Measurements from ENCODE around the gene SOCS1.

The SOCS1 gene

DNA sequence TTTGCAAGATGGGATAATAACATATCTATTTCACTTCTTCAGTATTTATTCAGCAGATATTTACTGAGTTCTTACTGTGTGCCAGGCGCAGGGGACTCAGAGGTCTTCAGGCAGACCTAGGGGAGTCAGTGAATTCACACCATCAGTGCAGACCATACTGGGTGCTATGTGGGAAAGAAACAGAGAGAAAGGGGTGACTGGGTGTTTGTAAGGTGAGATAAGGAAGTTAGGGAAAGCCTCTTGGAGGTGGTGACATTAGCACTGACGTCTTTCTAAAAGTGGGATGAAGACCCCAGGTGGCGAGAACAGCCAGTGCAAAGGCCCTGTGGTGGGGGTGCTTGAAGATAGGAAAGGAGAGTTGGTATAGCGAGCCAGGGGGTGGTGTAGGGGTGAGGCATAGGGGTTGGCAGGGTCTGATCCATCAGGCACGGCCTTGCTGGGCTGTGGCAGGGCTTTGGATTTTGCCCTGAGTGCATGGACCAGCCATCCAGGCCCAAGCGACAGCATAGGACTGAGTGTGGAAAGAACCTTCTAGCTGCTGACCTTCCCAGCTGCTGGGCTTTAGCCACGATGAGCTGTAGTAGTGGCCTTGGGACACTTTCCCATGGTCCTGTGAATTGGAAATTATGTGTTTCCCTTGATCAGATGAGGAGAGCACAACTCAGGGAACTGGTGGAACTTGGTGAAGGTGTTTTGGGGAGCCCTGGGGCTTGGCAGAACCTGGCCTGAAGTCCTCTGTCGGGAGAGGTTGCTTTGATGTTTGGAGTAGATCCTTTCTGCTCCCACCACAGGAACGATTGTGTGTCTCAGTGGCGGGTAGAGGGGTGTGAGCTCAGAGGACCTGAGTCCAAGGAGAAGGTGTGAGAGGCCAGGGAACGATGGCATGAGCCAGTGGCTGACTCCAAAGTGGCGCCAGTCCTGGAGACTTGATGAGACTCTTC lies 3.9 kb upstream of the SOCS1 start:
- DNase-seq, result no peak

DNA sequence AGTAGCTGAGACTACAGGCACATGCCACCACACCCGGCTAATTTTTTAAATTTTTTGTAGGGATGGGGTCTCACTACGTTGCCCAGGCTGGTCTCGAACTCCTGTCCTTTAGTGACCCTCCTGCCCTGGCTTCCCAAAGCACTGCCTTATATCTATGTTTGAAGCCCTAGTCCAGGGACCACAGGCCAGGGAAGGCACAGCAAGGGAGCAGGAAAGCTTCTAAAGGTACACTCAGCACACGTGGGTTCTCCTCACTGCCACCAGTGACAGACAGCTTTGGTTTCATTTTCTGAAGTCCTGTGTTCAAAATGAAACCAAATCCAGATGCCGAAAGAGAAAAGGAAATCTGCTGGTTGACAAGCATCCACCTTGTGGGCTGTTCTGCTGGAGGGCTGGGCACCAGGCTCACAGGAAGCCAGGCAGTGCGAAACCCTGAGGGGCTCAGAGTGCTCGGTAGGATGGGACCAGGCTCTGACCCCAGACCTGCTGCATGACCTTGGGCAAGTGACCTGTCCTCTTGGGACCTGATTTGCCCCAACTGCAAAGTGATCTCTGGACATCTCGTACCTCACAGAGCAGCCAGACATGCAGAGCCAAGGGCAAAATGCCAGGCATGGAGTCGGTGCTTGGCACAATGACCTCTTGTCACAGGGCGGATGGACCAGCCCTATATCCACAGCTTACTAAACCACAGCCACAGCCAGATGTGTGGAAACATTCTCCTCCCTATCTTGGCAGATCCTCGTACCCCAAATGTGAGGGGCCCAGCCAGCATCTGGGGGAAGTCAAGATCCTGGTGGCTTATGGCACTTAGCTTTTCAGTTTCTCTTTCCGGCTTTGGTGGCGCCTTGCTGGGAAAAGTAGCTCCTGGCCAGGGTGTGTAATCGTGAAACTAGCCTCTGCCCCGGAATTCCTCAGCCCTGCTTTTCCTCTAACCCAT lies 2.8 kb upstream of the SOCS1 start:
- DNase-seq, result no peak

DNA sequence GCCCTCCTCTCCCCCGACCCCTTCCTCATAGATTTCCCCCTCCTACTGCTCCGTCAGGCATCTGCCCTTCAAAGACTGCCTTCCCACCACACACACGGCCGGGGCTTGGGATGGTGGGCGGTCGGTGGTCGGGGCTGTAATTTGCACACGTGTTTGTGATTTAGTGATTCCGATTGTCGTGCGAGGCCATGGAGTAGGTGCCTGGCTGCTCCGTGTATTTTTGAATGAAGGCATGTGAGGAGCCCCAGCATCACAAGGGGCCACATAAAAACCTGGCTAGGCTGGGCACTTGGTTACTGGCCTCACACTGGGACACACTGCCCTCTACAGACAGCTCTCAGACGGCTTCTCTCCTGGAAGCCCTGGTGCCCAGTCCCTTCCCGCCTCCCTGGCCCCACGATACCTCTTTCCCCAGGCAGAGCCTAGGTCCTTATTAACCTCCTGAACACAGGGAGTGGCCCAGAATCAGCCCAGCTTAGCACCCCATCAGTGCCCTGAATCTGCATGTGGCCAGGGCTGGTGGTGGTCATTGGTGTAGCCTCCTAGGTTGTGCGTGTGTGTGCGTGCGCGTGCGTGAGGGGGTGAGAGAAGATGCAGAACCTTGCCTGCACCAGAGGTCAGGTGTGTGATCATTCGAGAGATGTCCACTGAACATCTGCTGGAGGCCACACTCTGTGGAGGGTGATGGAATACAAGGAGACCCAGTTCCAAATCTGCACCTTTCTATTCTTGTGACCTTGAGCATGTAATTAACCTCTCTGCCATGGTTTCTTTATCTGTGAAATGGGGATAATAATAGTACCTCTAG lies 1.3 kb upstream of the SOCS1 start:
- DNase-seq, result peak; percentile 70

DNA sequence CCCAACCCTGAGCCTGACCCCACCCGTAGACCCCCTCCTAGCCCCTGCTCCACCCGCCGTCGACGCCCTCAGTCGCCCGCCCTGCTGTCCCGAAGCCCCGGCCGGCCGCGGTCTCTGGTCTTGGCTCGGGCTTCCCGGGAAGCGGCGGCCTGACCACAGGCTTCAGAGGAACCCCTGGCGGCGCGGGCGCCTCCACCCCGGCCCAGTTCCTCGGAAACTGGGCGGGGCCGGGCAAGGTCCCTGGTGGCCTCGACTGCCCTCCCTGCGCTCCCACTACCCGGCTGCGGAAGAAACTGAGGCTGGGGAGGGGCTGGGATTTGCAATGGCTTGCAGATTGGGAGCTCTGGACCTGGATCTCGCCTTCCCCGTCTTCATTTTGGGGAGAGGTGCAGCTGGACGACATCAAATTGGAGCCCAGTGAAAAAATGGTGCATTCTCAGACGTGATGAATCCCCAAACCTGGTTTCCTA lies 692 bp upstream of the SOCS1 start:
- no peak for DNase-seq

DNA sequence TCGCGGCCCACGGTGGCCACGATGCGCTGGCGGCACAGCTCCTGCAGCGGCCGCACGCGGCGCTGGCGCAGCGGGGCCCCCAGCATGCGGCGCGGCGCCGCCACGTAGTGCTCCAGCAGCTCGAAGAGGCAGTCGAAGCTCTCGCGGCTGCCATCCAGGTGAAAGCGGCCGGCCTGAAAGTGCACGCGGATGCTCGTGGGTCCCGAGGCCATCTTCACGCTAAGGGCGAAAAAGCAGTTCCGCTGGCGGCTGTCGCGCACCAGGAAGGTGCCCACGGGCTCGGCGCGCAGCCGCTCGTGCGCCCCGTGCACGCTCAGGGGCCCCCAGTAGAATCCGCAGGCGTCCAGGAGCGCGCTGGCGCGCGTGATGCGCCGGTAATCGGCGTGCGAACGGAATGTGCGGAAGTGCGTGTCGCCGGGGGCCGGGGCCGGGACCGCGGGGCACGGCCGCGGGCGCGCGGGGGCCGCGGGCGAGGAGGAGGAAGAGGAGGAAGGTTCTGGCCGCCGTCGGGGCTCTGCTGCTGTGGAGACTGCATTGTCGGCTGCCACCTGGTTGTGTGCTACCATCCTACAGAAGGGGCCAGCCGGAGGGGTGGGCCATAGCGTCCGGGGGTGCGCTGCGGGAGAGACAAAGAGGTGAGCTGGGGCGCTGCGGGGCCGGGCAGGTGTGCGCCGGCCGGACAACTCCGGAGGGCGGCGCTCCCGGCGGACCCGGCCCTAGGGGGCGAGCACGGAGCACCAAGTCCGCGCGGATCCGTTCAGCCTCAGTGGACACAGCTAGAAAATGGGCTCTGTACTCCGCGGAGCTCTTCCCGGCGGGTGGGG lies 879 bp downstream of the SOCS1 start:
- peak; percentile 5 for DNase-seq

DNA sequence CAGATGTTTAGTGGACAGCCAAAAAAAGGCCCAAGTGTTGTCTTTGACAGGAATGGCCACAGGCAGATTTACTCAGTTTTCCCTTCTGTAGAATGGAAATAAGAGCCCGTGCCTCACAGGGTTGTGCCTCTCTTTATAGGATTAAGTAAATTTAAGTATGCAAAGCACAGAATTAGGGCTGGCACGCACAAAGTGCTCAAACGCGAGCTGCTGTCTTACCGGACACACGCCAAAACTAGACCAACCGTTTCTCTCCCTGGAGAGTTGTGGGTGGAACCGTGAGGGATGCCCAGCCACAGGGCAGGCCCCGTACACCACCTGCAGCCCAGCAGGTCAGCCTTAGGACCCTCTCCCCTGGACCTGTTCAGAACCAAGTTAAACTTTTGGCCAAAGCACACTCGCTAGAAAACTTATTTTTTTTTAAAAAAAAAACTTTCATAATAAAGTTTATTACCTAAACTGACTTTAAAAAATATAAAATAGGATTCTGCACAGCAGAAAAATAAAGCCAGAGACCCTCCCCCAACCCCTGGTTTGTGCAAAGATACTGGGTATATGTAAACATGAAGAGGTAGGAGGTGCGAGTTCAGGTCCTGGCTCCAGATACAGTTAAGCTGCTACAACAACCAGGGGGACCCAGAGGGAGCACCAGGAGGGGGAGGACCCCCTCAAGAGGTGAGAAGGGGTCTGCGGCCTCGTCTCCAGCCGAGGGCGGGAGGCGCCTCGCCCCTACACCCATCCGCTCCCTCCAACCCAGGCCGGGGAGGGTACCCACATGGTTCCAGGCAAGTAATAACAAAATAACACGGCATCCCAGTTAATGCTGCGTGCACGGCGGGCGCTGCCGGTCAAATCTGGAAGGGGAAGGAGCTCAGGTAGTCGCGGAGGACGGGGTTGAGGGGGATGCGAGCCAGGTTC lies 1.8 kb downstream of the SOCS1 start:
- no peak for DNase-seq

DNA sequence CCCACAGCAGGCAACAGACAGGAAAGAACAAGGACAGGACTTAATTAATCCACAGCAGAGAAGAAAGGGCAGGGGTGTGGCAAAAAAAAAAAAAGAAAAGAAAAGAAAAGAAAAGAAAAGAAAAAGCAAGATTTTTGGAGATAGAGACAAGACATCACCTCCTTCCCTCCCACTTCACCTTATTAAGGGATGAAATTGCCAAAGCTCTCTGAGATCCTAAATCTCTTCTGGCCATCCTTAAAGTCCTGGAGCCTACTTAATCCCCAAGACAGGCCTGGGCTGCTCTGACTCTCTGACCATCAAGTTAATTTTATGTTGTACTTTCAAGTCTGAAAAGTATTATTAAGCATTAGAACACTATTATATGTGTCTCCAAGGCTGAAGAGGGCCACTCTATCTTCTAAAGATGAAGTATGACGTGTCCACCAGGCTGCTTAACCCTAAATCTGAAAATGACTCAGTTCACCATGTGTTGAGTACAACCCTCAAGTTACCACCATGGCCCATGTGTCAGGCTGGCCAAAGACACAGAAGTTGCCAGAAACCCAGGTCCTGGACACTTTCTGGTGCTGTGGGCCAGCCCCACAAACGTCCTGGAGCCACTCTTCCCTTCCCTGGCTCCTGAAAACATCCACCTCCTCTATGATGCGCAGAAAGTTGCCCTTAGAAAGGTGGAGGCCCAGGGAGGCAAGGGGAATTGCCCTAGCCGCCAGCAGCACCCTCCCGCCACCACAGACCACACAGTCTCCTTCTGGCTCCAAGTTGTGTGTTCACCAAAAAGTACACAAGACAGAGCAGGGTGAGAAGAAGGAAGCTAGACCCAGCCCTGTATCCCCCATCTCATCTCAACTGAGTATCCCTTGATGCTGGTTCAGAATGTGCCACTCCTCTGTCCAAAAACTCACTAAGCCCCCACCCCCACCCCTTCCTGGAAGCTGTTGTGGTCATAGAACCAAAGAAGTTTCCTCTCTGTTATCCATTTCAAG lies 2.7 kb downstream of the SOCS1 start:
- no peak for DNase-seq

DNA sequence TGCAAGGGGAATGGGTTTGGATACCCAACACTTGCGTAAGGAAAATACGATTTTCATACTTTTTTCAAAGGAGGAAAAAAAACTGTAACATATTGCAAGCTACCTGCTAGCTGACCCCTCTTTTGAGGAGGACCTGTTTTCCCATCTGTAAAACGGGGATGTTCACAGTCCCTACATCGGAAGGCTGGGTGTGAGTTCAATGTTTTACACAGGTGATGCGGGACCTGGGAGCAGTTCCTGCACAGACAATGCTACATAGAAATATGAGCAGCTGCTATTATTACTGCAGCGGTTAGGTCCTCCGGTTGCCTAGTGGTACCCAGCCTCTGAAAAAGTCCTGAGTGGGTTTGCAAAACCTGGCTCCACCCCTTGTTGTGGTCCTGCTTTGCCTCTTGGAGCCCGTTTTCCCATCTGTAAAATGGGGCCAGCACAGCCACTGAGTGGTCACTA lies 3.5 kb downstream of the SOCS1 start:
- DNase-seq, result no peak

DNA sequence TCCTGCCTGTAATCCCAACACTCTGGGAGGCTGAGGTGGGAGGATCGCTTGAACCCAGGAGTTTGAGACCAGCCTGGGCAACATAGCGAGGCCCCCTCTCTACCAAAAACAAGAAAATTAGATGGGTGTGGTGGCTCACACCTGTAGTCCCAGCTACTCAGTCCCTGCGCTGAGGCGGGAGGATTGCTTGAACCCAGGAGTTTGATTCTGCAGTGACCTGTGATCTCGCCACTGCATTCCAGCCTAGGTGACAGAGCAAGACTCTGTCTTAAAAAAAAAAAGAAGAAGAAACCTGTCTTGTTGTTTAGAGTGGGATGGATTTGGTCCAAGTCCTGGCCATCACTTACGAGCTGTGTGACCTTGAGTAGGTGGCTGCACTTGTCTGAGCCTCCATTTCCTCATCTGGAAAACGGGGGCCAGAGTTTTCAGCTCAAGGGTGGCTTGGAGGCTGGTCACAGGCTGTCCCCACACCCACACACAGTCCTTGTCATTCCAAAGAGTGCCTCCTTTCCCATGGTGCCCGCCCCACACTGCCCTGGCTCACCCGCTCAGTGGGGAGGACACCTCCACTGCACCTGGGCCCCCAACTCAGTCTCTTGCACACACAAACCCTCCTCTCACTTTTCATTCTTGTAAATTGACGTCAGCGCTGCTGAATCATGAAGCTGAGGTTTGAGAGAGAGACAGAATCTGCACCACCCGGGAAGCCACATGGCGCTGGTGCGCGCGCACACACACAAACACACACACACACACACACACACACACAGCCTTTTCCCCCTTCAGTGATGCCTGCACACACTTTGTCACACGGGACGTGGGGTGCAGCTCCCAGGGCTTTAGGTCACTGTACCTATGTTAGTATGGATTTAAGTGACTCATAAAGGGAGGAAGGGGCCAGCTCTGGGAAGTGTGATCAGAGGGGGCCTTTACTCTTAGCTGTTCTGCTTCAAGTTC lies 4.2 kb downstream of the SOCS1 start:
- no peak for DNase-seq

DNA sequence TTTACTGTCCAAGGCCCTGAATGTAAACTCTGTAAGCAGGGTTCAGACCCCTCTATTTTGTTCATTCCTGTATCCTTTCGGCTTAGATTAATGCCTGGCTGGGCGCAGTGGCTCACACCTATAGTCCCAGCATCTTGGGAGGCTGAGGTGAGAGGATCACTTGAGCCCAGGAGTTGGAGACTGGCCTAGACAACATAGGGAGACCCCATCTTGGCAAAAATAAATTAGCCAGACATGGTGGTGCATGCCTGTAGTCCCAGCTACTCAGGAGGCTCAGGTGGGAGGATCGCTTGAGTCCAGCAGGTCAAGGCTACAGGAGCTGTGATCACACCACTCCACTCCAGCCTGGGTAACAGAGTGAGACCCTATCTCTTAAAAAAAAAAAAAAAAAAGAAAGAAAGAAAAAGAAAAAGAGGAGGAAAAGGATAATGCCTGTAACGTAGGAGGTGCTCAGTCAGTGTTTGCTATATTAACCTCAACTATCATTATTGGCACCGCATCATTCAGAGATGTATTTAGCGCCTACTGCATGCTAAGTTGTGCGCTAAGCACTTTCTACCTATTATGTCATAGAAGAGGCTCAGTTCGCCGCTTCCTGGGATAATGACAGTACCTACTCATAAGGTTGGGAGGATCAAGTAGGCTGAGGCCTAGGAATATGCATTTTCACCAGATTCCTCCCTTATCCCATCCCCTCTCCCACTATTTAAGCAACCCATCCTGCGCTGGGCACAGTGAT lies 5.0 kb downstream of the SOCS1 start:
- no peak for DNase-seq

DNA sequence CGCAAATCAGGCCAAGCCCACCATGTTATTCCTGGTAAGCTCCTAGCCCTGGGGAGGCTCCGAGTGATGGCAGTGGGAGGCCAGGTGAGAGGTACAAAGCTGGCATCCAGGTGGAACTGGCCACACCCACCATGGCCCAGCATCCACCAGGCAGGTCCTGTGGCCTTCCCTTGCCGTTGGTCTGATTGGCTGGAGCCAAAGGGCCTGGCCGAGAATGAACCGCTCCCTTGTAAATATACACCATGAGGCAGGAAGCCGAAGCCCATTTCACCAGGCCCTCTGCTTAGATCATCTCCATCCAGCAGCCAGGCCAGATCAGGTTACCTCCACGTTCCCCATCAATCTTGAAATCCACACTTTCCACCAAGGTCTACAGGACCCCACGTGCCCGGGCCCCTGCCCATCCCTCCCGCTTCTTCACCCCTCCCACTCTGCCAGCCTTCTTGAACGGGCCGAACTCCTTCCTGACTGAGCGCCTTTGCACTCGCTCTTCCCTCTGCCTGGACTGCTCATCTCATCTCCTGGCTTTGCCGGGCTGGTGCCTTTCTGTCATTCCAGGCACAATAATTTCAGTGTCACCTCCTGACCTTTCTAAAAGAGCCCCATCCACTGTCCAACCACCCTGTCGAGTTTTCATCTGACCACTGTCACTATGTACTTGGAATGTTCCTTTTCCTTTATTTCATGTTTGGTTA lies 5.8 kb downstream of the SOCS1 start:
- DNase-seq, result no peak

DNA sequence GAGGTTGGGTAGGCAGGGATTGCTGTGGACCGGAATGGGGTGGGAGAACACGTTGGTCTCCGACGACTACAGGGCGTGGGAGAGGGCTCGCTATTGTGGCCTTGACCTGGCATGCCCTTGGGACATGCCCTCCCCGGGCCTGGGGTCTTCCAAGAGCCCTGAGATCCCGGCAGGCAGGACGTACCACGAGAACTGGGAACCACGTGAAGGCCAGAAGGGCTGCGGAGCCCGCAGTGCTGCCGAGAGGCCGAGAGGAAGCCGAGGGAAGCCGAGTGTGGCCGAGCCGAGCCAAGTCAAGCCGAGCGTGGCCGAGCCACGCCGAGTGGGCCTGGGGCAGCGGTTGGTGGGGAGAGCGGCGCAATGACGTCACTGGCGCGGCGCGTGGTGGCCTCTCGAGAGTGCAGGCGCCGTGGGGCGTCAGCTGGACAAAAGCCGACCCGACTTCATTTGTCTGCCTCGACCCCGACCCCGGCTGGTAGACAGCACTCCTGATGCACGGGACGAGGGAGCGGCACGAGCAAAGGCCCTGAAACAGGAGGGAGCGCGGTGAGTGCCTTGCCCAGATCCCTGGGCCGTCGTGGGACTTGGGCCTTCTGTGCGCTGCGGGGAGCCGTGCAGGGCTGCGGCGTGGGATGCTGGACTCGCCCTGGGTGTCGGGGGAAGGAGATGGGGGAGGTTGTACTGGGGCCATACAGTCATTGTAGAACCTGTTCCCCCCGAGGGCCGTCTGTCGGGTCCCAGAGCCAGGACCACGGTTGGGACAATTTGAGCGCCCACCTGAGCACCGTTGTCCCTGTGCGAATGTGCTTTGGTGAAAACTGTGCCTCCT lies 6.6 kb downstream of the SOCS1 start:
- no peak for DNase-seq

DNA sequence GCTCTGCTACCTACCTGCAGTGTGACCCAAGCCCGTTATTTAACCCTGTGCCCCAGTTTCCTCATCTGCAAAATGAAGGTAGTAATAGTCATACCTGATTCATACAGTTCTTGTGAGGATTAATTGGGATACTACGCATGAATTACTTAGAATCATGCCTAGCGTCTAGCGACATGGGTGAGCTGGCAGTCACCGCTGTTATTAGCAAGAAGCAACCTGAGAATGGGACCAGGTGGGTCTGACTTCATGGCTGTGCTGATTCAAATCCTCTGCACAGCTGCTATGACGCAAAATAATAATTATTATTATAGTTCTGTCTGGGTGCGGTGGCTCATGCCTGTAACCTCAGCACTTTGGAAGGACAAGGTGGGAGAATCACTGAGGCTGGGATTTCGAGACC lies 7.9 kb downstream of the SOCS1 start:
- no peak for DNase-seq

DNA sequence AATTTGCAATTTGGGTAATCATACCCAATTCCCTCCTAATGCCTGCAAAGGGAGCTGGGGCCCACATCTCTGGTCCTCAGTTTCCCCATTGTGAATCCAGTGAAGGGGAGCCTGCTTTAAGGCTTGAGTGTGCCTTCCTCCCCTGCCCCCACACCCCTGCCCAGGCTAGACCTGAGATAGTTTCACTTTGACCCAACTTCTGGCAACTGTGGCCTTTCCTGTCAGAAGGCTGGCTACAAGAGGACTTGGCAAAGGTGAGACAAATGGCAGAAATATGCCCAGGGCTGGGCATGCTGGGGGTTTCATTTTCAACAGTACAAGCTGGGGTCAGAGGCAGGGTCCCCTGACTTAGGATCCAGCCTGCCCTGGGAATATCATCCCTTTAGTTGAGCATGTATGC lies 10.0 kb downstream of the SOCS1 start:
- no peak for DNase-seq

DNA sequence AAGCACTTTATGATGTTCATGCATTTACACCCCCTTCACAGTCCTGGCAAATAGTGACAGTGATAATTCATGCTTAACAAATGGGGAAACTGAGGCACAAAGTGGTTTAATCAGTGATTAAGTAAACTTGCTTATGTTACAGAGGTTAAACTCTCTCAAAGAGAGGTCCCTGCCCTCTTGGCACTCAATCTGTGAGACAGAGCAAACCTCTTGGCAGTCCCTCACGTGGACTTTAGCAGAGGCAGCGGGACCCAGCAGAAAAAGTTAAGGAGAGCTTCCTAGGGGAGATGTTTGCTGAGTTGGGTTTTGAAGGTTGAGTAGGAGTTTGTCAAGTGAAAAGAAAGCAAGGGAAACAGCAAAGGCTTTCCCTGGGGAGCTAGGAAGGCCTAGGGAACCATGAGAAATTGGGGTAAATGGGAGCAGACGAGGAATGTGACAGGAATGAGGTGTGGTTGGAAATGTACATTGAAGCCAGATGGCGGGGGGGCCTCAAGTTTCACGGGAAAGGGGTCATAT lies 10.7 kb downstream of the SOCS1 start:
- no peak for DNase-seq

DNA sequence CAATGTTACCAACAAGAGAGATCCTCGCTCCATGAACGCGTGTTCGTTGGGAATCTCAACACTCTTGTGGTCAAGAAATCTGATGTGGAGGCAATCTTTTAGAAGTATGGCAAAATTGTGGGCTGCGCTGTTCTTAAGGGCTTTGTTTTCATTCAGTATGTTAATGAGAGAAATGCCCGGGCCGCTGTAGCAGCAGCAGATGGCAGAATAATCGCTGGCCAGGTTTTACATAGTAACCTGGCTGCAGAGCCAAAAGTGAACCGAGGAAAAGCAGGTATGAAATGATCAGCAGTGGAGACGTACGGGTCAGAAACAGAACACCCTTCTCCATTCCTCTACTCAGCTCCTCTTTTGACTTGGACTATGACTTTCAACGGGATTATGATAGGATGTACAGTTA lies 13.3 kb downstream of the SOCS1 start:
- peak; percentile 20 for DNase-seq
